Measurements from ENCODE around the gene HNRNPA1.
"Not testable (repeated sequence)": the region's sequence is repeated elsewhere in the genome, so short reads cannot be mapped to it uniquely, and the experiment has no call there.

HNRNPA1 gene

DNA sequence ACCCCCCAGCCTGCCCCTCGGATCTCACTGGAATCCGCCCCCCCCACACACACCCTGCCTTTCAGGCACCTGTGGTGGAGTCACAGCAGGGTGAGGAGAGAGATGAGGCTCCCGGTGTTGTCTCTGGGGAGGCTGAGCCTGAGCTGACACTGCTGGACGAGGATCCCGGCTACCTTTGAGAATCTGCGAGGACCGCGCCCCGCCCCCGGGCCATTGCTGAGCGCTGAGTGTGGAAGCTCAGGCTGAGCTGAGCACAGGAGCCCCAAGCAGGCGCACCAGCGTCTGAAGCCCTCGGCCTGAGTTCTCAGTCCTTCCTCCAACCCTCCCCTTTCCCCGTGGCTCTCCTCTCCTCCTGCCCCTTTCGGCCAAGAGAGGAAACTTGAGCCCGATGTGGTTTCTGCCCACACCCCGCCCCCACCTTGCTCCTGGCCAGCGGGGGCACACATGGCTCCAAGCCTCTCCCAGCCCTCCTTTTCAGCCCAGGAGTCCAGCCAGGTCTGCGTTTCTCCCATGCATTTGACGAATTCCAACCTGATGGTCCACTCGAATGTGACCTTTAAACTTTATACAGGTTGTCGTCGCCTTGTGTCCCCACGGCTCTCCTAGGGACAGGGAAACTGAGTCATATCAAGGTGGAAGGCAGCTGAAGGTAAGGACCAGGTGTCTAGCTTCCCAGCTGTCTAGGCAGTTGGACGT is 20.4 kb downstream of the HNRNPA1 start, which contains the start of gene NFE2:
NFE2 (minus strand) TSS at position 284 of the 696 bp plus-strand sequence. CDS start 5,767 bp downstream, outside the sequence.
- DNase-seq (ENCODE audit: low read depth, low spot score): peak; percentile 61
- peaks cover 3% of the 10 kb centered on the region for H3K4me1 ChIP-seq (ENCODE audit: insufficient read depth, insufficient read length)
- H3K9ac ChIP-seq (ENCODE audit: insufficient read length, low read depth): peak within 1 kb of the TSS; percentile 76
- no peaks in the 10 kb centered on the region for H3K27me3 ChIP-seq (ENCODE audit: insufficient read depth, insufficient read length)
- no peak for TF ChIP-seq YY1 (IDR thresholded peaks at IDR 0.05; ENCODE audit: insufficient read depth, insufficient read length)
- no peak for TF ChIP-seq SUZ12 (IDR thresholded peaks at IDR 0.05; ENCODE audit: extremely low read depth, insufficient read depth, insufficient read length)
- no peak for TF ChIP-seq ZNF274 (IDR thresholded peaks at IDR 0.05; ENCODE audit: low read depth, low read length)
- peak within 1 kb of the TSS; percentile 29 for H3K4me3 ChIP-seq (ENCODE audit: insufficient read length, low read depth)
- no peaks in the 10 kb centered on the region for H3K36me3 ChIP-seq (ENCODE audit: insufficient read depth, insufficient read length, low read length)
- H3K9me3 ChIP-seq (ENCODE audit: insufficient read depth, low read length): no peaks in the 10 kb centered on the region

DNA sequence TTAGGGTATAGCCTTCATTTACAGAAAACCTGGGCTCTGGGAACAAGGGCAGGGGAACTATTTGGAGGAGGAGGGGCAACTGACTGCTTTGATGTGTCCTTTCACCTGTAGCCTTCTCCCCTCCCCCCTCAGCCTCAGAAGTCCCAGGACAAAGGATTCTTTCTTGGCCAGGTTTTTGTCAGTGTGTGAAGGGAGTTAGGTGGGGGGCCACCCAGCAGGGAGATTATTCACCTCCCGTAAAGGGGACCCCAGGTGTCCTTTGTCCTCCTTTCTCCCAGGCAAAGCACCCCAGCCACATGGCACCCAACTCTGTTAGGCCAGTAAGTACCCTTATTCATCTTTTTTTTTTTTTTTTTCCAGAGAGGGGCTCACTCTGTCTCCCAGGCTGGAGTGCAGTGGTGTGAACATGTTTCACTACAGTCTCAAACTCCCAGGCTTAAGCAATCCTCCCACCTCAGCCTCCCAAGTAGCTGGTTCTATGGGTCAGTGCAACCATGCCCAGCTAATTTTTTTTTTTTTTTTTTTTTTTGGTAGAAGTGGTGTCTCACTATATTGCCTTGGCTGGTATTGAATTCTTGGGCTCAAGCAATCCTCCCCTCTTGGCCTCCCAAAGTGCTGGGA is 21.0 kb downstream of the HNRNPA1 start:
- H3K4me3 ChIP-seq (ENCODE audit: insufficient read length, low read depth): peak overlapping the region; percentile 29
- no peak for DNase-seq (ENCODE audit: low read depth, low spot score)
- no peaks in the 10 kb centered on the region for H3K27me3 ChIP-seq (ENCODE audit: insufficient read depth, insufficient read length)
- H3K9me3 ChIP-seq (ENCODE audit: insufficient read depth, low read length): no peaks in the 10 kb centered on the region
- TF ChIP-seq YY1 (IDR thresholded peaks at IDR 0.05; ENCODE audit: insufficient read depth, insufficient read length) (no peak), ZNF274 (IDR thresholded peaks at IDR 0.05; ENCODE audit: low read depth, low read length) (no peak), SUZ12 (IDR thresholded peaks at IDR 0.05; ENCODE audit: extremely low read depth, insufficient read depth, insufficient read length) (no peak)
- no peaks in the 10 kb centered on the region for H3K36me3 ChIP-seq (ENCODE audit: insufficient read depth, insufficient read length, low read length)
- peak overlapping the region; percentile 76 for H3K9ac ChIP-seq (ENCODE audit: insufficient read length, low read depth)
- H3K4me1 ChIP-seq (ENCODE audit: insufficient read depth, insufficient read length): peaks cover 3% of the 10 kb centered on the region

DNA sequence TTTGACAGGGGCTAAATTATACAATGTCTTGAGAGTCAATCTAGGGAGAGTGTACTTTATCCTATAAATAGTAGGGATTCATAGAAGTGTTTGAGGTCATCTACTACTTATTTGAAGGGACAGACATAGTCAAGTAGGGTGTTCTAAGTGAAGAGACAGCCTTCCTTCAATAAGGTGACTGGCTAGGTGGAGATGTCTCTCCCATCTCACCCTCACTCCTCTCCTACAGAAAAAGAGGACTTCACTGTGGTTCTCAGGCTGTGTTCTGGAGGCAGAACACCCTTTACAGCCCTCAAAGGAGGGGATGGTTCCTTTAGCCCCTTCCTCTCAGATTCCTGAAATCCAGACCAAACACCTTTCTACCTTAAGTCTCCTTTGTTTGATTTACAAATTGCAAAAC is 23.1 kb downstream of the HNRNPA1 start:
- H3K9ac ChIP-seq (ENCODE audit: insufficient read length, low read depth): no peak overlapping the region
- no peak for TF ChIP-seq YY1 (IDR thresholded peaks at IDR 0.05; ENCODE audit: insufficient read depth, insufficient read length)
- no peak for TF ChIP-seq ZNF274 (IDR thresholded peaks at IDR 0.05; ENCODE audit: low read depth, low read length)
- no peak for TF ChIP-seq SUZ12 (IDR thresholded peaks at IDR 0.05; ENCODE audit: extremely low read depth, insufficient read depth, insufficient read length)

DNA sequence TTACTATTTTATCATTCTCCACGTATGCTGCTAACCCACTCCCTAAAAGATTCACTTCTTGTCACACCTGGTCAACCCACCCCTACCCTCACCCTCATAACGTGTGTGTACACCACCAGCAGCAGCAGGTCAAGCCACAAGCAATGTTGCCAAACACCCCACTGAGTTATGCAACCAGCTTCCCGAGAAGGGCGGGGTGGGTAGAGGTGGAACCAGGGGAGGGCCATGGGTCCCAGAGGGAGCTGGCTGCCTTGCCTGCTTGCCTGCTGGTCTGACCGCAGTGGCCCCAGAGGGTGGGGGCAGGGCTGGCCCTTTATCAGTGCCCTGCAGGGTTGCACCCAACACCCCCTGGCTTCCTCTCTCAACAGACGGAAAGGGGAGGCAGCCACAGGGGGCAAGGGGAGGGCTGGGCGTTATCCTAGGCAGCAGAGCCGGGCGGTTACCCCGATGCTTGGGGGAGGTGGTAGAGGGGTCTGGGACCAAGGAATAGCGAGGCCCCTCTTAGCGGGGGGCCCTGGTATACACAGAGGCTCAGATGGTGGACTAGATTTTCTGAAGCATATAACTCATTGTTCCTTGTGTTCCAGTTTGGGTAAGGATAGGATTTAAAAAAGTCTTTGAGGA is 23.8 kb downstream of the HNRNPA1 start:
- H3K9ac ChIP-seq (ENCODE audit: insufficient read length, low read depth): no peak overlapping the region
- H3K4me3 ChIP-seq (ENCODE audit: insufficient read length, low read depth): no peak overlapping the region
- TF ChIP-seq ZNF274 (IDR thresholded peaks at IDR 0.05; ENCODE audit: low read depth, low read length): no peak
- TF ChIP-seq YY1 (IDR thresholded peaks at IDR 0.05; ENCODE audit: insufficient read depth, insufficient read length): no peak
- TF ChIP-seq SUZ12 (IDR thresholded peaks at IDR 0.05; ENCODE audit: extremely low read depth, insufficient read depth, insufficient read length): no peak
- peaks cover 3% of the 10 kb centered on the region for H3K4me1 ChIP-seq (ENCODE audit: insufficient read depth, insufficient read length)
- no peak for DNase-seq (ENCODE audit: low read depth, low spot score)
- no peaks in the 10 kb centered on the region for H3K36me3 ChIP-seq (ENCODE audit: insufficient read depth, insufficient read length, low read length)
- H3K9me3 ChIP-seq (ENCODE audit: insufficient read depth, low read length): no peaks in the 10 kb centered on the region
- no peaks in the 10 kb centered on the region for H3K27me3 ChIP-seq (ENCODE audit: insufficient read depth, insufficient read length)

More for the DNA sequence above, 23.1 kb downstream of the HNRNPA1 start:
- H3K4me3 ChIP-seq (ENCODE audit: insufficient read length, low read depth): no peak overlapping the region
- DNase-seq (ENCODE audit: low read depth, low spot score): no peak
- no peaks in the 10 kb centered on the region for H3K27me3 ChIP-seq (ENCODE audit: insufficient read depth, insufficient read length)
- H3K36me3 ChIP-seq (ENCODE audit: insufficient read depth, insufficient read length, low read length): no peaks in the 10 kb centered on the region
- H3K9me3 ChIP-seq (ENCODE audit: insufficient read depth, low read length): no peaks in the 10 kb centered on the region
- peaks cover 3% of the 10 kb centered on the region for H3K4me1 ChIP-seq (ENCODE audit: insufficient read depth, insufficient read length)

DNA sequence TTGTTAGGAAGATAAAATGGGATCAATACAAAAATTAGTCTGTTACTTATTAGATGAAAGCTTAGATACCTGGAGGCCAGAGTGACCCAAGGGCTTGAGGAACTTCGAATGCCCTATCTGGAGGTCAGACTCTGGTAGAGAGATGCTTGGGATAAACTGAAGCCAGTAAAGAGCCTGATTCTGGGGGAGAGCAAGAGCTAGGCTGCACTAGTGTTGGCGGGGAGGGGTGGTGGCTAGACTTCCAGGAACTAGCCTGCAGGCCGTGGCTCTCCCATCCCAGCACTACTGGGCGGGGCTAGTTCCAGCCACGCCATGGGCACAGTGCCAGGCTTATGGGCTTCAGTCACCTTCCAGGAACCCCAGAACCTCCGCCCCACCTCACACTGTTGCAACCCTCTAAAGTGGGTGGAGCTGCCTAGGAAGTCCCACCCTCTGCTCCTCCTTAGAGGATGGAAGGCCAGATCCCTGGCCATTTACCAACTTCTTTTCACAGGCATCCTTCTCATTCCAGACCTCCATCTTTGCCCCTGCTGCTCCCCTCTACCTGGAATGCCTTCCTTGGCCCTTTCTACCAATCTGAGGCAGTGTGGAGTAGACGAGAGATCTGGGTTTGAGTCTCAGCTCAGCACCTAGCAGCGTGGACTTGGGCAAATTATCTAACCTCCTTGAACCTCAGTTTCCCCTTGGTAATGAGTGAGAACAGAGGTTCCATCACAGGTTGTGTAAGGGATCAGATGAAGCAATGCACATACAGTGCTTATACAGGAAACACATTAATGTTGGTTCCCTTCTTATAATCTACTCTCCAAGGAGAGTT is 26.6 kb downstream of the HNRNPA1 start:
- Histone ChIP-seq H3K9me3 (ENCODE audit: insufficient read depth, low read length) (no peaks in the 10 kb centered on the region), H3K27me3 (ENCODE audit: insufficient read depth, insufficient read length) (no peaks in the 10 kb centered on the region), H3K36me3 (ENCODE audit: insufficient read depth, insufficient read length, low read length) (no peaks in the 10 kb centered on the region), H3K4me3 (ENCODE audit: insufficient read length, low read depth) (no peak overlapping the region), H3K9ac (ENCODE audit: insufficient read length, low read depth) (no peak overlapping the region), H3K4me1 (ENCODE audit: insufficient read depth, insufficient read length) (no peaks in the 10 kb centered on the region)
- no peak for DNase-seq (ENCODE audit: low read depth, low spot score)
- no peak for TF ChIP-seq ZNF274 (IDR thresholded peaks at IDR 0.05; ENCODE audit: low read depth, low read length)
- no peak for TF ChIP-seq SUZ12 (IDR thresholded peaks at IDR 0.05; ENCODE audit: extremely low read depth, insufficient read depth, insufficient read length)
- TF ChIP-seq YY1 (IDR thresholded peaks at IDR 0.05; ENCODE audit: insufficient read depth, insufficient read length): no peak

DNA sequence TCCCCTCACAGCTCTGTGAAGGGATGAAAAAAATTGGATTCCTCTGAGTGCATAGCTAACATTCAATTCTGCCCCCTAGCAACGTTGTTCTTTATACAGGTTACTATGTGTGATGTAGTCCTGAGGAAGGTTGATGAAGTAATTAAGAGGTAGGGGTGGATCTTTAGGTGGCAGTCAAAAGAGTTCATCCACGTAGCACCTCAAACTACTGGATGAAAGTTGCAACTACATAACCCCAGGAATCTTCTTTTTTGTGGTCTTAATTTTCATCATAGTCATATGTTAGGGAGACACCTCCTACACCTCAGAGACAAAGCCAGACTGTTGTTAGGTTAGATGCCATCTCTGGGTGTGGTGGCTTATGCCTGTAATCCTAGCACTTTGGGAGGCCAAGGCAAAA is 30.5 kb downstream of the HNRNPA1 start:
- DNase-seq (ENCODE audit: low read depth, low spot score): no peak
- no peak overlapping the region for H3K9ac ChIP-seq (ENCODE audit: insufficient read length, low read depth)
- H3K27me3 ChIP-seq (ENCODE audit: insufficient read depth, insufficient read length): no peaks in the 10 kb centered on the region
- TF ChIP-seq ZNF274 (IDR thresholded peaks at IDR 0.05; ENCODE audit: low read depth, low read length): no peak
- TF ChIP-seq YY1 (IDR thresholded peaks at IDR 0.05; ENCODE audit: insufficient read depth, insufficient read length): no peak
- H3K4me3 ChIP-seq (ENCODE audit: insufficient read length, low read depth): no peak overlapping the region
- no peaks in the 10 kb centered on the region for H3K9me3 ChIP-seq (ENCODE audit: insufficient read depth, low read length)
- no peaks in the 10 kb centered on the region for H3K4me1 ChIP-seq (ENCODE audit: insufficient read depth, insufficient read length)
- no peaks in the 10 kb centered on the region for H3K36me3 ChIP-seq (ENCODE audit: insufficient read depth, insufficient read length, low read length)

DNA sequence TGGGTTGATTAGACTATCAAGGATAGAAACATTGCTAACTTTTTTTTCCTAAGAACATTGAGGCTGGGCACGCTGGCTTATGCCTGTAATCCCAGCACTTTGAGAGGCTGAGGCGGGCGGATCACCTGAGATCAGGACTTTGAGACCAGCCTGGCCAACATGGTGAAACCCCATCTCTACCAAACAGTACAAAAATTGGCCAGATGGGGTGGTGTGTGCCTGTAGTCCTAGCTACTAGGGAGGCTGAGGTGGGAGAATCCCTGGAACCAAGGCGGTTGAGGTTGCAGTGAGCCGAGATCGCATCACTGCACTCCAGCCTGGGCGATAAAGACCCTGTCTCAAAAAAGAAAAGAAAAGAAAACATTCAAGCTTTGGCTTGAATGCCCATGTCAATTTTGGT is 31.8 kb downstream of the HNRNPA1 start:
- not testable (repeated sequence) for H3K36me3 ChIP-seq (ENCODE audit: insufficient read depth, insufficient read length, low read length); H3K4me1 ChIP-seq (ENCODE audit: insufficient read depth, insufficient read length); DNase-seq (ENCODE audit: low read depth, low spot score)

More for the DNA sequence above, 31.8 kb downstream of the HNRNPA1 start:
- not testable (repeated sequence) for H3K9me3 ChIP-seq (ENCODE audit: insufficient read depth, low read length); H3K9ac ChIP-seq (ENCODE audit: insufficient read length, low read depth); H3K27me3 ChIP-seq (ENCODE audit: insufficient read depth, insufficient read length); H3K4me3 ChIP-seq (ENCODE audit: insufficient read length, low read depth)
